HepG2 (cell line): ENCODE measurements around the gene SKP2. TPM values are rescaled to one million over a fixed set of nuclear protein-coding genes. Genes with fewer than 3 reads are reported as not detected.

Source experiments
- AGO1 ChIP-seq: fragments of 200-400 bp; formaldehyde crosslinking; IDR thresholded peaks from 2 replicates; pipeline ENCODE4 v1.6.1; 2017; ENCODE audit warnings: mild to moderate bottlenecking, low read depth, low read length, moderate library complexity; ENCODE audit not compliant: poor library complexity, severe bottlenecking
- BRD4 ChIP-seq: sonication (generic); formaldehyde crosslinking; IDR thresholded peaks from 2 replicates; pipeline ENCODE4 v1.4.0; 2020; ENCODE audit warnings: missing genetic modification reagents
- CHD4 ChIP-seq: fragments of 200-600 bp; sonication (generic); IDR thresholded peaks from 2 replicates; pipeline ENCODE4 v1.7.0; 2017; ENCODE audit warnings: mild to moderate bottlenecking, low read length, borderline replicate concordance
- ETV5 ChIP-seq: IDR thresholded peaks from 2 replicates; pipeline ENCODE4 v1.6.1; 2018; ENCODE audit warnings: missing biosample characterization, missing genetic modification reagents, inconsistent platforms, borderline replicate concordance
- FOXC1 ChIP-seq: sonication (generic); formaldehyde crosslinking; IDR thresholded peaks from 2 replicates; pipeline ENCODE4 v1.8.0; 2022; ENCODE audit warnings: mild to moderate bottlenecking, missing genetic modification reagents, borderline replicate concordance
- FOXP1 ChIP-seq, 2 experiments: fragments of 450-650 bp in 1 of 2; IDR thresholded peaks; 2 replicates each; pipeline ENCODE4 v1.6.1; 2017 to 2018; ENCODE audit warnings: antibody characterized with exemption in 1 of 2
- HMG20B ChIP-seq: conservative IDR thresholded peaks from 2 replicates; pipeline ENCODE4 v1.6.1; 2016; ENCODE audit warnings: missing genetic modification reagents, missing compliant biosample characterization
- MAFK ChIP-seq, 2 experiments: IDR thresholded peaks in 1 of 2; conservative IDR thresholded peaks in 1 of 2; 2 replicates each; pipeline ENCODE4 v1.6.1; 2011; ENCODE audit warnings: improper control_type of control experiment in 2 of 2, low read length in 2 of 2
- NFYB ChIP-seq: sonication (generic); formaldehyde crosslinking; IDR thresholded peaks from 2 replicates; pipeline ENCODE4 v1.4.0; 2020; ENCODE audit warnings: missing genetic modification reagents
- RFXAP ChIP-seq: sonication (generic); formaldehyde crosslinking; IDR thresholded peaks from 2 replicates; pipeline ENCODE4 v1.4.0; 2020; ENCODE audit warnings: missing genetic modification reagents, borderline replicate concordance
- U2AF1 ChIP-seq: fragments of 200-400 bp; formaldehyde crosslinking; optimal IDR thresholded peaks from 2 replicates; pipeline ENCODE3; 2017; ENCODE audit warnings: mild to moderate bottlenecking, low read depth, low read length
- WIZ ChIP-seq: sonication (generic); formaldehyde crosslinking; IDR thresholded peaks from 2 replicates; pipeline ENCODE4 v1.5.1; 2020; ENCODE audit warnings: mild to moderate bottlenecking, missing genetic modification reagents
- ZKSCAN8 ChIP-seq: IDR thresholded peaks from 2 replicates; pipeline ENCODE4 v1.6.1; 2016; ENCODE audit warnings: borderline replicate concordance, missing genetic modification reagents, missing compliant biosample characterization
- ZNF24 ChIP-seq: fragments of 450-650 bp; IDR thresholded peaks from 2 replicates; pipeline ENCODE4 v1.6.1; 2017; ENCODE audit warnings: antibody characterized with exemption, mild to moderate bottlenecking
- ZNF292 ChIP-seq: sonication (generic); formaldehyde crosslinking; IDR thresholded peaks from 2 replicates; pipeline ENCODE4 v1.8.1; 2022; ENCODE audit warnings: mild to moderate bottlenecking, low read depth, missing genetic modification reagents, borderline replicate concordance
- ZNF296 ChIP-seq: sonication (generic); formaldehyde crosslinking; conservative IDR thresholded peaks from 2 replicates; pipeline ENCODE4 v1.5.0; 2020; ENCODE audit warnings: mild to moderate bottlenecking, missing genetic modification reagents
- ZNF34 ChIP-seq: sonication (generic); formaldehyde crosslinking; IDR thresholded peaks from 2 replicates; pipeline ENCODE4 v1.4.0; 2020; ENCODE audit warnings: mild to moderate bottlenecking, missing genetic modification reagents, borderline replicate concordance
- ZNF543 ChIP-seq: sonication (generic); formaldehyde crosslinking; IDR thresholded peaks from 2 replicates; pipeline ENCODE4 v1.4.0; 2020; ENCODE audit warnings: mild to moderate bottlenecking, missing genetic modification reagents
- ZNF615 ChIP-seq: sonication (generic); formaldehyde crosslinking; IDR thresholded peaks from 2 replicates; pipeline ENCODE4 v1.5.0; 2020; ENCODE audit warnings: mild to moderate bottlenecking, missing genetic modification reagents, borderline replicate concordance
- ZNF652 ChIP-seq: IDR thresholded peaks from 2 replicates; pipeline ENCODE4 v1.6.1; 2016; ENCODE audit warnings: low read depth, borderline replicate concordance
- ZNF776 ChIP-seq: sonication (generic); formaldehyde crosslinking; IDR thresholded peaks from 2 replicates; pipeline ENCODE4 v1.4.0; 2020; ENCODE audit warnings: mild to moderate bottlenecking, missing genetic modification reagents
- polyA plus RNA-seq, 8 experiments: library from polyadenylated mRNA; depleted of rRNA in 3 of 8; stranded (reverse) in 7 of 8; unstranded in 1 of 8; fragments of >200 nt; fragmentation: Illumina TruSeq in 4 of 8; extraction: Trizol in 4 of 8; gene quantifications; 2 replicates each; pipeline versions ENCODE4 v1.2.1 to v1.2.3, GENCODE V29; 2011 to 2016; ENCODE audit warnings: low read depth in 4 of 8, missing spikeins in 1 of 8, mixed read lengths in 1 of 8; ENCODE audit not compliant: insufficient read depth in 1 of 8
- total RNA-seq, 5 experiments: library from RNA; depleted of rRNA; stranded (reverse); fragments of >200 nt; fragmentation: Illumina TruSeq; extraction: Trizol; gene quantifications; 2 replicates each; pipeline ENCODE4 v1.2.3, GENCODE V29; 2016; ENCODE audit warnings: low read depth in 1 of 5
- TF ChIP-seq, protein P1 (sequence below): sonication (generic); formaldehyde crosslinking; IDR thresholded peaks from 2 replicates; pipeline ENCODE4; 2020; ENCODE audit warnings: missing genetic modification reagents, mild to moderate bottlenecking, borderline replicate concordance
- TF ChIP-seq, protein P2 (sequence below): sonication (generic); formaldehyde crosslinking; IDR thresholded peaks from 2 replicates; pipeline ENCODE4 v1.4.0; 2020; ENCODE audit warnings: missing genetic modification reagents
- TF ChIP-seq, protein P3 (sequence below): sonication (generic); formaldehyde crosslinking; IDR thresholded peaks from 2 replicates; pipeline ENCODE4 v1.4.0; 2020; ENCODE audit warnings: mild to moderate bottlenecking, missing genetic modification reagents

SKP2 gene
- total and polyA plus RNA-seq, 2 of the 13 experiments (the other 11 are each of a cell fraction or from before 2014, with no cell fraction given): 29.6 to 84.1 TPM

DNA sequence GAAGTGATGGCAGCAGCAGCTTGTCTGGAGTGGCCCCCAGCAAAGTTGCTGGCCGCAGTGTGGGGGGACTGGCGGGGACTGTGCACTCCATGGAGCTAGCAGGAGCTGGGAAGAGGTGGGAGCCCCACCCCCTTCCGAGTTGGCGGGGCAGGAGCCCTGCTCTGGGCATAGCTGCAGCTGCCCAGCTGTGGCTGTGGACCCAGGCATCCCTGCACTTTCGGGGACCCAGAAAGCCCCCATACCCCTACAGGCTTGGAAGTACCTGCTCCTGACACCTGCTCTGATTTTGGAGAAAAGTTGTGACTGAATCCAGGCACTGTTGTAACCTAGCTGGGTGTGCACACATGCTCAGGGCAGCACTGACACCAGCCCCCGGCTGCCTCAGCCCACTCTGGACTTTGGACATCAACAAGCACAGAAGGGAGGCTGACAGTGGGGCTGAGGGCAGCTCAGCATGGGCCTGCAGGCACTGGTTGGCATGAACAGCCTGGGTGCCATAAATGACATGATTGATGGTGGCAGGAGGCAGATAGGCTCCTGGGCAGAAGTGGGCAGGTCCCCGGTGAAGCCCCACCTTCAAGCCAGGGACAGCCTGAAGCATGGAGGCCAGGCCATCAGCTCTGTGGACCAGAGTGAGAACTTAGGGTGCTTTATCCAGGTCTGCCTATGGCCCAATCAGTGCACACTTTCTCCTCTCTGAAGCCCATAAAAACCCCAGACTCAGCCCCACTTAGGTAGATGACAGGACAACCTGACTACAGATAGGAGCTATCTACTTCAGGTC is 12.8 kb upstream of the SKP2 start (continued):
- TF ChIP-seq, protein P1, sequence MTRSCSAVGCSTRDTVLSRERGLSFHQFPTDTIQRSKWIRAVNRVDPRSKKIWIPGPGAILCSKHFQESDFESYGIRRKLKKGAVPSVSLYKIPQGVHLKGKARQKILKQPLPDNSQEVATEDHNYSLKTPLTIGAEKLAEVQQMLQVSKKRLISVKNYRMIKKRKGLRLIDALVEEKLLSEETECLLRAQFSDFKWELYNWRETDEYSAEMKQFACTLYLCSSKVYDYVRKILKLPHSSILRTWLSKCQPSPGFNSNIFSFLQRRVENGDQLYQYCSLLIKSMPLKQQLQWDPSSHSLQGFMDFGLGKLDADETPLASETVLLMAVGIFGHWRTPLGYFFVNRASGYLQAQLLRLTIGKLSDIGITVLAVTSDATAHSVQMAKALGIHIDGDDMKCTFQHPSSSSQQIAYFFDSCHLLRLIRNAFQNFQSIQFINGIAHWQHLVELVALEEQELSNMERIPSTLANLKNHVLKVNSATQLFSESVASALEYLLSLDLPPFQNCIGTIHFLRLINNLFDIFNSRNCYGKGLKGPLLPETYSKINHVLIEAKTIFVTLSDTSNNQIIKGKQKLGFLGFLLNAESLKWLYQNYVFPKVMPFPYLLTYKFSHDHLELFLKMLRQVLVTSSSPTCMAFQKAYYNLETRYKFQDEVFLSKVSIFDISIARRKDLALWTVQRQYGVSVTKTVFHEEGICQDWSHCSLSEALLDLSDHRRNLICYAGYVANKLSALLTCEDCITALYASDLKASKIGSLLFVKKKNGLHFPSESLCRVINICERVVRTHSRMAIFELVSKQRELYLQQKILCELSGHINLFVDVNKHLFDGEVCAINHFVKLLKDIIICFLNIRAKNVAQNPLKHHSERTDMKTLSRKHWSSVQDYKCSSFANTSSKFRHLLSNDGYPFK (CRISPR knock-in tag): peak; percentile 57; the same call in 1 of the 2 replicates
- TF ChIP-seq HMG20B (CRISPR knock-in tag) (no peak), ZNF543 (CRISPR knock-in tag) (no peak), ZNF296 (no peak), ZKSCAN8 (peak; percentile 59; the same call in 1 of the 2 replicates), ZNF615 (CRISPR knock-in tag) (no peak), BRD4 (CRISPR knock-in tag) (no peak), ZNF292 (peak; percentile 99), ZNF776 (CRISPR knock-in tag) (no peak), ZNF34 (CRISPR knock-in tag) (no peak), FOXC1 (CRISPR knock-in tag) (no peak; the same call in 1 of the 2 replicates), RFXAP (CRISPR knock-in tag) (0 out of 2 replicates have a peak, but pooled peaks have one; percentile 37), AGO1 (no peak), ETV5 (CRISPR knock-in tag) (0 out of 2 replicates have a peak, but pooled peaks have one; percentile 30), NFYB (no peak), U2AF1 (no peak), WIZ (CRISPR knock-in tag) (no peak), ZNF24 (0 out of 2 replicates have a peak, but pooled peaks have one; percentile 9), MAFK (conservative IDR thresholded peaks at IDR 0.05 in 1 of 2, IDR thresholded peaks at IDR 0.05 in 1 of 2; ENCODE audit: low read length in 2 of 2) (no peak), FOXP1 (IDR thresholded peaks at IDR 0.05) (no peak), FOXP1 (CRISPR knock-in tag; IDR thresholded peaks at IDR 0.05) (0 out of 2 replicates have a peak, but pooled peaks have one; percentile 21), ZNF652 (no peak), CHD4 (no peak)
- TF ChIP-seq, protein P2, sequence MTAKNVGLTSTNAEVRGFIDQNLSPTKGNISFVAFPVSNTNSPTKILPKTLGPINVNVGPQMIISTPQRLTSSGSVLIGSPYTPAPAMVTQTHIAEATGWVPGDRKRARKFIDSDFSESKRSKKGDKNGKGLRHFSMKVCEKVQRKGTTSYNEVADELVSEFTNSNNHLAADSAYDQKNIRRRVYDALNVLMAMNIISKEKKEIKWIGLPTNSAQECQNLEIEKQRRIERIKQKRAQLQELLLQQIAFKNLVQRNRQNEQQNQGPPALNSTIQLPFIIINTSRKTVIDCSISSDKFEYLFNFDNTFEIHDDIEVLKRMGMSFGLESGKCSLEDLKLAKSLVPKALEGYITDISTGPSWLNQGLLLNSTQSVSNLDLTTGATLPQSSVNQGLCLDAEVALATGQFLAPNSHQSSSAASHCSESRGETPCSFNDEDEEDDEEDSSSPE (CRISPR knock-in tag): no peak
- TF ChIP-seq, protein P3, sequence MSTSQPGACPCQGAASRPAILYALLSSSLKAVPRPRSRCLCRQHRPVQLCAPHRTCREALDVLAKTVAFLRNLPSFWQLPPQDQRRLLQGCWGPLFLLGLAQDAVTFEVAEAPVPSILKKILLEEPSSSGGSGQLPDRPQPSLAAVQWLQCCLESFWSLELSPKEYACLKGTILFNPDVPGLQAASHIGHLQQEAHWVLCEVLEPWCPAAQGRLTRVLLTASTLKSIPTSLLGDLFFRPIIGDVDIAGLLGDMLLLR (CRISPR knock-in tag): peak; percentile 15; the same call in 1 of the 2 replicates
